ENCODE data around the gene IKZF4. TPM values are rescaled to one million over a fixed set of nuclear protein-coding genes. Genes with fewer than 3 reads are reported as not detected.

Gene IKZF4
- total and polyA plus RNA-seq, 10 of the 15 experiments (the other 5 are each of a cell fraction or from before 2014, with no cell fraction given) = 0.74 to 5.5 (median 1.1) TPM

- TF ChIP-seq SMAD1 (IDR thresholded peaks at IDR 0.05; ENCODE audit: low read depth, partially characterized antibody) (peak; percentile 61), CUX1 (IDR thresholded peaks at IDR 0.05; ENCODE audit: insufficient replicate concordance, low read depth, low read length) (no peak), PML (IDR thresholded peaks at IDR 0.05; ENCODE audit: low read length) (no peak), TBL1XR1 (IDR thresholded peaks at IDR 0.05; ENCODE audit: low read depth, low read length) (no peak; the same call in 1 of the 2 replicates), SMAD5 (IDR thresholded peaks at IDR 0.05; ENCODE audit: low read depth) (0 out of 2 replicates have a peak, but pooled peaks have one; percentile 44), IKZF1 (conservative IDR thresholded peaks at IDR 0.05) (peak; percentile 69; the same call in 1 of the 2 replicates), RUNX3 (IDR thresholded peaks at IDR 0.05; ENCODE audit: low read length) (peak; percentile 72), EED (IDR thresholded peaks at IDR 0.05; ENCODE audit: low read depth) (no peak), ETV6 (conservative IDR thresholded peaks at IDR 0.05 in 1 of 2, IDR thresholded peaks at IDR 0.05 in 1 of 2; ENCODE audit: borderline replicate concordance in 1 of 2, low read depth in 1 of 2) (0 out of 4 replicates have a peak, but pooled peaks of 1 of the 2 experiments have one; percentile 32), RELA (IDR thresholded peaks at IDR 0.05; ENCODE audit: borderline replicate concordance, partially characterized antibody) (no peak), RELB (IDR thresholded peaks at IDR 0.05; ENCODE audit: low read depth) (peak; percentile 71), POLR2AphosphoS5 (IDR thresholded peaks at IDR 0.05; ENCODE audit: low read length) (0 out of 2 replicates have a peak, but pooled peaks have one; percentile 23), RFX5 (IDR thresholded peaks at IDR 0.05; ENCODE audit: low read depth, low read length) (no peak), MXI1 (IDR thresholded peaks at IDR 0.05; ENCODE audit: low read depth, low read length) (0 out of 2 replicates have a peak, but pooled peaks have one; percentile 19), HDGF (IDR thresholded peaks at IDR 0.05) (peak; percentile 99), EP300 (IDR thresholded peaks at IDR 0.05; ENCODE audit: borderline replicate concordance in 1 of 2, control insufficient read depth in 1 of 2, low read depth in 2 of 2, low read length in 2 of 2) (0 out of 4 replicates have a peak, but pooled peaks of 1 of the 2 experiments have one; percentile 18), PAX5 (IDR thresholded peaks at IDR 0.05; ENCODE audit: borderline replicate concordance, low read depth, low read length) (0 out of 2 replicates have a peak, but pooled peaks have one; percentile 34), BACH1 (IDR thresholded peaks at IDR 0.05; ENCODE audit: borderline replicate concordance) (0 out of 2 replicates have a peak, but pooled peaks have one; percentile 23)
- TF ChIP-seq, protein P1, sequence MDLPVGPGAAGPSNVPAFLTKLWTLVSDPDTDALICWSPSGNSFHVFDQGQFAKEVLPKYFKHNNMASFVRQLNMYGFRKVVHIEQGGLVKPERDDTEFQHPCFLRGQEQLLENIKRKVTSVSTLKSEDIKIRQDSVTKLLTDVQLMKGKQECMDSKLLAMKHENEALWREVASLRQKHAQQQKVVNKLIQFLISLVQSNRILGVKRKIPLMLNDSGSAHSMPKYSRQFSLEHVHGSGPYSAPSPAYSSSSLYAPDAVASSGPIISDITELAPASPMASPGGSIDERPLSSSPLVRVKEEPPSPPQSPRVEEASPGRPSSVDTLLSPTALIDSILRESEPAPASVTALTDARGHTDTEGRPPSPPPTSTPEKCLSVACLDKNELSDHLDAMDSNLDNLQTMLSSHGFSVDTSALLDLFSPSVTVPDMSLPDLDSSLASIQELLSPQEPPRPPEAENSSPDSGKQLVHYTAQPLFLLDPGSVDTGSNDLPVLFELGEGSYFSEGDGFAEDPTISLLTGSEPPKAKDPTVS (IDR thresholded peaks at IDR 0.05; ENCODE audit: low read depth, low read length) = no peak
- TF ChIP-seq, protein P2, sequence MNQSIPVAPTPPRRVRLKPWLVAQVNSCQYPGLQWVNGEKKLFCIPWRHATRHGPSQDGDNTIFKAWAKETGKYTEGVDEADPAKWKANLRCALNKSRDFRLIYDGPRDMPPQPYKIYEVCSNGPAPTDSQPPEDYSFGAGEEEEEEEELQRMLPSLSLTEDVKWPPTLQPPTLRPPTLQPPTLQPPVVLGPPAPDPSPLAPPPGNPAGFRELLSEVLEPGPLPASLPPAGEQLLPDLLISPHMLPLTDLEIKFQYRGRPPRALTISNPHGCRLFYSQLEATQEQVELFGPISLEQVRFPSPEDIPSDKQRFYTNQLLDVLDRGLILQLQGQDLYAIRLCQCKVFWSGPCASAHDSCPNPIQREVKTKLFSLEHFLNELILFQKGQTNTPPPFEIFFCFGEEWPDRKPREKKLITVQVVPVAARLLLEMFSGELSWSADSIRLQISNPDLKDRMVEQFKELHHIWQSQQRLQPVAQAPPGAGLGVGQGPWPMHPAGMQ (IDR thresholded peaks at IDR 0.05; ENCODE audit: borderline replicate concordance) = 0 out of 2 replicates have a peak, but pooled peaks have one; percentile 21
Measured at GRCh38 chr12:55972911-55973598, 47.8 kb upstream of the IKZF4 start (continued).

Data from GM12878 (cell line).